Astrocyte (in vitro differentiated cells and primary cell): ENCODE results near the gene PLEKHA4.

ENCODE experiments used
- EZH2 ChIP-seq: IDR thresholded peaks from 2 replicates; pipeline ENCODE4 v1.6.1; 2012; ENCODE audit warnings: mild to moderate bottlenecking, low read length, inconsistent platforms; ENCODE audit not compliant: insufficient read depth
- TF ChIP-seq, protein P1 (sequence below): IDR thresholded peaks from 2 replicates; pipeline ENCODE4 v1.5.1; 2011; ENCODE audit warnings: low read depth, mild to moderate bottlenecking, inconsistent platforms, low read length, moderate library complexity; ENCODE audit not compliant: insufficient read depth

DNA sequence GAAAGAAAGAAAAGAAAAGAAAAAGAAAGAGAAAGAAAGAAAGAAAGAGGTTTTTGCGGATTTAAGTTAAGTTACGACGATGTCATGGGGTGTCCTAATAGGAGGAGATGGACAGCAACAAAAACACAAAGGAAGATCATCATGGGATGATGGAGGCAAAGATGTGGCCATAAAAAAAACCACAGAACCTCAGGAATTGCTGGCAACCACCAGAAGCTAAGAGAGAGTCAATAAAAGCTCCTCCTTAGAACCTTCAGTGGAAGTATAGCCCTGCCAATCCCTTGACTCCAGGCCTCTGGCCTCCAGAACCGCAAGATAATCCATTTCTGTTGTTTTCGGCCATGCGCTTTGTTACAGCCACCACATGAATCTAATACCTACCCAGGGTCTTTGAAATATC lies 11.5 kb downstream of the PLEKHA4 start:
- TF ChIP-seq, protein P1, sequence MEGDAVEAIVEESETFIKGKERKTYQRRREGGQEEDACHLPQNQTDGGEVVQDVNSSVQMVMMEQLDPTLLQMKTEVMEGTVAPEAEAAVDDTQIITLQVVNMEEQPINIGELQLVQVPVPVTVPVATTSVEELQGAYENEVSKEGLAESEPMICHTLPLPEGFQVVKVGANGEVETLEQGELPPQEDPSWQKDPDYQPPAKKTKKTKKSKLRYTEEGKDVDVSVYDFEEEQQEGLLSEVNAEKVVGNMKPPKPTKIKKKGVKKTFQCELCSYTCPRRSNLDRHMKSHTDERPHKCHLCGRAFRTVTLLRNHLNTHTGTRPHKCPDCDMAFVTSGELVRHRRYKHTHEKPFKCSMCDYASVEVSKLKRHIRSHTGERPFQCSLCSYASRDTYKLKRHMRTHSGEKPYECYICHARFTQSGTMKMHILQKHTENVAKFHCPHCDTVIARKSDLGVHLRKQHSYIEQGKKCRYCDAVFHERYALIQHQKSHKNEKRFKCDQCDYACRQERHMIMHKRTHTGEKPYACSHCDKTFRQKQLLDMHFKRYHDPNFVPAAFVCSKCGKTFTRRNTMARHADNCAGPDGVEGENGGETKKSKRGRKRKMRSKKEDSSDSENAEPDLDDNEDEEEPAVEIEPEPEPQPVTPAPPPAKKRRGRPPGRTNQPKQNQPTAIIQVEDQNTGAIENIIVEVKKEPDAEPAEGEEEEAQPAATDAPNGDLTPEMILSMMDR: no peak
- TF ChIP-seq EZH2: no peak
